HG03060 (cell line): Measurements from ENCODE around the gene UNC13D.
"Not testable (repeated sequence)": the region's sequence is repeated elsewhere in the genome, so short reads cannot be mapped to it uniquely, and the experiment has no call there.

Experiments used
- ATAC-seq: cut with Tn5 transposase; IDR thresholded peaks from one replicate; pipeline ENCODE4 v1.9.1; 2021; ENCODE audit warnings: low read depth, moderate number of reproducible peaks; ENCODE audit not compliant: unreplicated experiment

UNC13D gene

GRCh38 chr17:75853433-75853832 is 9.2 kb upstream of the UNC13D start:
- ATAC-seq = no peak

GRCh38 chr17:75851693-75851991 is 7.4 kb upstream of the UNC13D start:
- not testable (repeated sequence) for ATAC-seq

GRCh38 chr17:75850928-75851692 is 6.9 kb upstream of the UNC13D start:
- ATAC-seq = no peak

- no peak for ATAC-seq
These were observed 5.5 kb upstream of the UNC13D start for GRCh38 chr17:75849724-75850123.

GRCh38 chr17:75849279-75849646 is 5.1 kb upstream of the UNC13D start:
- no peak for ATAC-seq

GRCh38 chr17:75848523-75849278 is 4.5 kb upstream of the UNC13D start:
- ATAC-seq = no peak

GRCh38 chr17:75847614-75848522 is 3.7 kb upstream of the UNC13D start:
- ATAC-seq = no peak

GRCh38 chr17:75846692-75847613 is 2.7 kb upstream of the UNC13D start:
- no peak for ATAC-seq

GRCh38 chr17:75845933-75846691 is 1.9 kb upstream of the UNC13D start:
- no peak for ATAC-seq

GRCh38 chr17:75845058-75845711 is 981 bp upstream of the UNC13D start:
- no peak for ATAC-seq

GRCh38 chr17:75844530-75845057 is 390 bp upstream of the UNC13D start:
- no peak for ATAC-seq

- no peak for ATAC-seq
These were observed 1.1 kb downstream of the UNC13D start for GRCh38 chr17:75842963-75843576.

- ATAC-seq = no peak
These were observed 1.8 kb downstream of the UNC13D start for GRCh38 chr17:75842411-75842810.

GRCh38 chr17:75840799-75841164 is 3.4 kb downstream of the UNC13D start:
- ATAC-seq = no peak

GRCh38 chr17:75839942-75840798 is 4.0 kb downstream of the UNC13D start:
- no peak for ATAC-seq

GRCh38 chr17:75838410-75838809 is 5.8 kb downstream of the UNC13D start:
- ATAC-seq = no peak

- no peak for ATAC-seq
These were observed 6.3 kb downstream of the UNC13D start for GRCh38 chr17:75837899-75838298.
